Natural killer cell (primary cell): ENCODE measurements around the gene HTATSF1. TPM values are rescaled to one million over a fixed set of nuclear protein-coding genes. Genes with fewer than 3 reads are reported as not detected.

ENCODE experiments used
- ATAC-seq, 3 donors: fragments of 150-1000 bp in 2 of 3; fragments of 200-7000 bp in 1 of 3; cut with Tn5 transposase; 1 replicate in 1 of 3; 2 replicates in 2 of 3; pipeline ENCODE4 v1.10.0; 2021; ENCODE audit warnings: mild to moderate bottlenecking in 2 of 3, moderate library complexity in 2 of 3
- DNase-seq, 2 donors: peaks; one replicate each; pipeline versions ENCODE4 v3.0.0 to v3.0.0-alpha.2; 2013 to 2021; ENCODE audit warnings: mixed read lengths in 1 of 2
- H3K27ac ChIP-seq: one replicate; pipeline ENCODE4 v1.5.1; 2013; ENCODE audit warnings: mild to moderate bottlenecking, low read length
- H3K27me3 ChIP-seq: one replicate; pipeline ENCODE4 v1.6.1; 2013; ENCODE audit warnings: low read length; ENCODE audit not compliant: control insufficient read depth, insufficient read depth
- H3K36me3 ChIP-seq: one replicate; pipeline ENCODE4 v1.6.1; 2013; ENCODE audit warnings: low read length; ENCODE audit not compliant: control insufficient read depth, insufficient read depth
- H3K4me1 ChIP-seq: one replicate; pipeline ENCODE4 v1.6.1; 2013; ENCODE audit warnings: low read length; ENCODE audit not compliant: control insufficient read depth, insufficient read depth
- H3K4me3 ChIP-seq: one replicate; pipeline ENCODE4 v1.5.1; 2013; ENCODE audit warnings: low read length
- H3K9me3 ChIP-seq: one replicate; pipeline ENCODE4 v1.6.1; 2013; ENCODE audit warnings: low read length; ENCODE audit not compliant: control insufficient read depth, insufficient read depth
- H3K27ac Mint-ChIP-seq, 2 donors: one replicate each; pipeline ENCODE4 v1.8.0; 2022; ENCODE audit warnings: mild to moderate bottlenecking in 2 of 2, mixed read lengths in 2 of 2, moderate library complexity in 1 of 2
- H3K27me3 Mint-ChIP-seq, 2 donors: one replicate each; pipeline ENCODE4 v1.8.0; 2022; ENCODE audit warnings: low read depth in 2 of 2, mixed read lengths in 2 of 2
- H3K36me3 Mint-ChIP-seq: one replicate; pipeline ENCODE4 v1.8.0; 2022; ENCODE audit warnings: mixed read lengths
- H3K4me1 Mint-ChIP-seq, 2 donors: one replicate each; pipeline ENCODE4 v1.8.0; 2022; ENCODE audit warnings: mixed read lengths in 2 of 2
- H3K4me3 Mint-ChIP-seq: one replicate; pipeline ENCODE4 v1.8.0; 2022; ENCODE audit warnings: mild to moderate bottlenecking, moderate library complexity, mixed read lengths
- H3K9me3 Mint-ChIP-seq, 2 donors: one replicate each; pipeline ENCODE4 v1.8.0; 2022; ENCODE audit warnings: mixed read lengths in 2 of 2
- CTCF ChIP-seq: fragments of 200-600 bp; IDR thresholded peaks from one replicate; pipeline ENCODE4 v1.8.0; 2022; ENCODE audit warnings: antibody characterized with exemption
- WGBS: methylation state at CpG from one replicate; pipeline ENCODE4 v1.1.7; 2013; ENCODE audit warnings: missing lambda C conversion rate; ENCODE audit not compliant: insufficient coverage; 5-methylcytosine and 5-hydroxymethylcytosine counted together
- intact Hi-C: fragments of 100-400 bp; cut with micrococcal nuclease; formaldehyde crosslinking; loops from one replicate; pipeline ENCODE4 v1.14.2; 2022
- total RNA-seq, 4 donors: library from RNA; stranded (reverse); fragments of 120-200 nt in 1 of 4; gene quantifications; one replicate each; pipeline versions ENCODE4 v1.2.3 to v1.2.4, GENCODE V29; 2013 to 2022

HTATSF1 gene
- total RNA-seq, 3 donors from 2014 or later (not counting 1 experiment from before 2014, with no cell fraction given), result 26.4 to 30.4 (median 28.2) TPM

GRCh38 chrX:136477026-136477425 is 20.4 kb upstream of the HTATSF1 start:
- Histone ChIP-seq H3K27ac (no peak overlapping the region), H3K4me3 (no peak overlapping the region), H3K27me3 (no peaks in the 10 kb centered on the region), H3K36me3 (no peaks in the 10 kb centered on the region), H3K4me1 (no peaks in the 10 kb centered on the region), H3K9me3 (peaks cover 2% of the 10 kb centered on the region)
- 83% methylated on average over 2 of the region's 2 CpGs for WGBS
- no peak for TF ChIP-seq CTCF
- Mint-ChIP-seq H3K4me1 (no peaks in the 10 kb centered on the region), H3K27me3 (peaks cover 2 to 17% of the 10 kb centered on the region in 2 donors), H3K4me3 (no peak overlapping the region), H3K9me3 (no peaks in the 10 kb centered on the region), H3K36me3 (no peaks in the 10 kb centered on the region), H3K27ac (no peak overlapping the region)
- DNase-seq, result no peak
- intact Hi-C loops, result no loop called here
- no peak for ATAC-seq

GRCh38 chrX:136480383-136480782 is 17.0 kb upstream of the HTATSF1 start:
- Histone ChIP-seq H3K36me3 (no peaks in the 10 kb centered on the region), H3K9me3 (no peaks in the 10 kb centered on the region), H3K27ac (no peak overlapping the region), H3K4me3 (no peak overlapping the region), H3K27me3 (no peaks in the 10 kb centered on the region), H3K4me1 (no peaks in the 10 kb centered on the region)
- ATAC-seq, result no peak
- H3K27me3 Mint-ChIP-seq, result peaks cover 2 to 41% of the 10 kb centered on the region in 2 donors
- H3K9me3 Mint-ChIP-seq, result no peaks in the 10 kb centered on the region
- DNase-seq, result no peak
- H3K27ac Mint-ChIP-seq, result no peak overlapping the region
- TF ChIP-seq CTCF, result no peak
- 90% methylated on average over 1 of the region's 4 CpGs for WGBS
- intact Hi-C loops, result no loop called here
- H3K36me3 Mint-ChIP-seq, result no peaks in the 10 kb centered on the region
- H3K4me3 Mint-ChIP-seq, result no peak overlapping the region
- H3K4me1 Mint-ChIP-seq, result no peaks in the 10 kb centered on the region

GRCh38 chrX:136487647-136488046 is 9.7 kb upstream of the HTATSF1 start, which contains the start of gene BRS3:
Gene BRS3, plus strand, starts transcription at chrX:136487947. Its CDS starts 168 bp downstream, at chrX:136488115.
- ATAC-seq (no peak), DNase-seq (no peak)
- no peak for TF ChIP-seq CTCF
- no peaks in the 10 kb centered on the region for H3K4me1 Mint-ChIP-seq
- intact Hi-C loops, result no loop called here
- H3K4me3 Mint-ChIP-seq, result no peak within 1 kb of the TSS
- H3K27ac Mint-ChIP-seq, result no peak within 1 kb of the TSS
- Histone ChIP-seq H3K27ac (no peak within 1 kb of the TSS), H3K4me1 (no peaks in the 10 kb centered on the region), H3K4me3 (no peak within 1 kb of the TSS), H3K27me3 (peaks cover 2% of the 10 kb centered on the region), H3K9me3 (no peaks in the 10 kb centered on the region), H3K36me3 (no peaks in the 10 kb centered on the region)
- H3K27me3 Mint-ChIP-seq, result peaks cover 24 to 81% of the 10 kb centered on the region in 2 donors
- WGBS, result 87% methylated on average over 3 of the region's 4 CpGs
- H3K9me3 Mint-ChIP-seq, result no peaks in the 10 kb centered on the region
- H3K36me3 Mint-ChIP-seq, result no peaks in the 10 kb centered on the region

GRCh38 chrX:136488706-136489105 is 8.7 kb upstream of the HTATSF1 start:
- intact Hi-C loops, result no loop called here
- Mint-ChIP-seq H3K4me3 (no peak overlapping the region), H3K27ac (no peak overlapping the region), H3K27me3 (peaks cover 24 to 73% of the 10 kb centered on the region in 2 donors), H3K4me1 (no peaks in the 10 kb centered on the region), H3K9me3 (no peaks in the 10 kb centered on the region), H3K36me3 (no peaks in the 10 kb centered on the region)
- TF ChIP-seq CTCF, result no peak
- ATAC-seq (no peak), DNase-seq (no peak)
- H3K36me3 ChIP-seq, result no peaks in the 10 kb centered on the region
- WGBS, result 67% methylated on average over 1 of the region's 5 CpGs
- H3K27me3 ChIP-seq, result peaks cover 2% of the 10 kb centered on the region
- no peaks in the 10 kb centered on the region for H3K9me3 ChIP-seq
- H3K27ac ChIP-seq, result no peak overlapping the region
- no peak overlapping the region for H3K4me3 ChIP-seq
- no peaks in the 10 kb centered on the region for H3K4me1 ChIP-seq
